GM21447 (cell line): ENCODE measurements around the gene PRDX3.
A peak's percentile ranks its signal among the peaks of the same experiment; 100 is the strongest.

Experiments used
- ATAC-seq: cut with Tn5 transposase; IDR thresholded peaks from one replicate; pipeline ENCODE4 v1.9.1; 2021; ENCODE audit not compliant: unreplicated experiment

Gene PRDX3

GRCh38 chr10:119131512-119132240 is 46.9 kb downstream of the PRDX3 start:
- ATAC-seq = peak; percentile 64

GRCh38 chr10:119129721-119130120 is 48.9 kb downstream of the PRDX3 start:
- ATAC-seq = no peak

- no peak for ATAC-seq
These were observed 52.7 kb downstream of the PRDX3 start for GRCh38 chr10:119125942-119126341.

DNA sequence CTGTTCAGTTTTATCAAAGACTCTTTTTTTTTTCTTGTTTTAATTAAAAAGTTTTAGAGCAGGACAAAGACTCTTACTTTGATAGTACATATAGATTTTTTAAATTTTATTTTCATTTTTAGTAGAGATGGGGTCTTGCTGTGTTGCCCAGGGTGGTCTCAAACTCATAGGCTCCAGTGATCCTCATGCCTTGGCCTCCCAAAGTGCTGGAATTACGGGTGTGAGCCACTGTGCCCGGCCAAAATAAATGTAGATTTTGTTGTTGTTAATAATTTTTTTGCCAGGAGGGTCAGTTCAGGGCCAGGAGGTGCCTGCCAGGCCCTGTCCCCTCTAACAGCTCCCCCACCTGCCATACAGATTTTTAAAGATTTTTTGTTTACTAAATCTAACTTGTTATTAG is 57.7 kb downstream of the PRDX3 start:
- ATAC-seq = no peak

- peak; percentile 88 for ATAC-seq
These were observed 58.2 kb downstream of the PRDX3 start for GRCh38 chr10:119120413-119120867.

DNA sequence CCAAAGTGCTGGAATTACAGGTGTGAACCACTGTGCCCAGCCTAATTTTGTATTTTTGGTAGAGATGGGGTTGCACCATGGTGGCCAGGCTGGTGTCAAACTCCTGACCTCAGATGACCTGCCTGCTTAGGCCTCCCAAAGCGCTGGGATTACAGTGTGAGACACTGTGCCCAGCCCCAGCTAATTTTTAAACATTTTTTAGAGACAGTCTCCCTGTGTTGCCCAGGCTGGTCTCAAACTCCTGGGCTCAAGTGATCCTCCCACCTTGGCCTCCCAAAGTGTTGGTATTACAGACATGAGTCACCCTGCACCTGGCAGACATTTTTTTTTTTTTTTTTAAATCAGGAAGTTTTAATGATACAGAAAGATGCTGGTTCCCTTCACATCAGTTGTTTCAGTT is 59.2 kb downstream of the PRDX3 start:
- ATAC-seq = no peak

- no peak for ATAC-seq
These were observed 60.4 kb downstream of the PRDX3 start for GRCh38 chr10:119118231-119118630.
